Measurements from ENCODE around the gene CARMIL1.
"Not testable (repeated sequence)": the region's sequence is repeated elsewhere in the genome, so short reads cannot be mapped to it uniquely, and the experiment has no call there.

Gene CARMIL1

DNA sequence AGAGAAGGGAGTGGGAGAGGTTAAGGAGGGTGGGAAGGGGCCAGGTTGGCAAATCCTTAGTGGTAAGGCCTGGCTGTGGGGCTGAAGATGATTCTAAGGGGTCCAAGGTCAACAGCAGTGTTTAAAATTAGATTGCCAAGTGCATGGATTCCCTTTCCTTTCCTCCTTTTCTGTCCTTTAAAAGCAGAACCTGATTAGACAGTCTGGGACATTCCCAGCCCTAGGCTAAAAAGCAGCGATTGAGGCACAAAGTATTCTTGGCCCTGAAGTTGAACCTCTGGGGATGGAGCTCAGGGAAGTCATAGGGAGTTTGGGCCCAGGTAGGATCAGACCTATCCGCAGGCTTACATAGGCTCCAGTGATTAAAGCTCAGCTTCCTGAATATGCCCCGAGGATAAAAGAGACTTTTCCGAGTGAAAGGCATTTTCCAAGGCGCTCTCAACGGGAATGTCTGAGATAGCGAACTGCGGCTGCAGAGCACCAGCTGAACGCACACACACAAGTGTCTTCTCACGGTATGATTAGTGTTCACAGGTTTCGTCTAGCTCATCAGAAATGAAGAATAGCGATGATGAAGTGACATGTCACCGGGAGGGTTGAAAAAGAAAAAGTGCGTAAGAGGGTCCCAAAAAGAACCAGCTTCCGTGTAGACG lies 787 bp upstream of the CARMIL1 start:
- no peak for DNase-seq

DNA sequence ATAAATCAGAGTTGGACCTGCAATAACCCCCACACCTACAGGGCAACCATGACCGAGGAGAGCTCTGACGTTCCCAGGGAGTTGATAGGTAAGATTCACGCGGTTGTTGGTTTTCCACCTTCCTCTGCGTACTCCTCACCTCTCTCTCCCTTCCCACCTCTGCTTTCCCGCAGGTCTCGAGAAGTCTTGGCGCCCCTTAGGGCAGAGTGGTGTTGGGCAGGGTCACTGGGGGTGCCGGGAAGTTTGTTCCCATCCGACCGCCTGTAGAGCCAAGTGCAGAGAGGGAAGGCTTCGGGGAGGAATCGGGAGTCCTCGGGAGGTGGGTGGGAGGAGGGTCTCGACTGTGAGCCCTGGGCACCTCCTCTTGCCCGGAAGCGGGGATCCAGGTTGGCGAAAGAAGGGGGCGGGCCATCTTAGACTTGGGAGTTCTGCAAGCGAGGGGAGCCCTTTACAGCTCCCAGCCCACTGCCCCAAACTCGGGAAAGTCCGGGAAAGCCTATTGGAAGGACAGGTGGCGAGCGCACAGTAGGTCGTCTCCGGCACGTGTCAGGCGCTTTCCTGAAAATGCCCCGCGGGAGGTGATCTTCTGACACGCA lies 672 bp downstream of the CARMIL1 start:
- DNase-seq: no peak

DNA sequence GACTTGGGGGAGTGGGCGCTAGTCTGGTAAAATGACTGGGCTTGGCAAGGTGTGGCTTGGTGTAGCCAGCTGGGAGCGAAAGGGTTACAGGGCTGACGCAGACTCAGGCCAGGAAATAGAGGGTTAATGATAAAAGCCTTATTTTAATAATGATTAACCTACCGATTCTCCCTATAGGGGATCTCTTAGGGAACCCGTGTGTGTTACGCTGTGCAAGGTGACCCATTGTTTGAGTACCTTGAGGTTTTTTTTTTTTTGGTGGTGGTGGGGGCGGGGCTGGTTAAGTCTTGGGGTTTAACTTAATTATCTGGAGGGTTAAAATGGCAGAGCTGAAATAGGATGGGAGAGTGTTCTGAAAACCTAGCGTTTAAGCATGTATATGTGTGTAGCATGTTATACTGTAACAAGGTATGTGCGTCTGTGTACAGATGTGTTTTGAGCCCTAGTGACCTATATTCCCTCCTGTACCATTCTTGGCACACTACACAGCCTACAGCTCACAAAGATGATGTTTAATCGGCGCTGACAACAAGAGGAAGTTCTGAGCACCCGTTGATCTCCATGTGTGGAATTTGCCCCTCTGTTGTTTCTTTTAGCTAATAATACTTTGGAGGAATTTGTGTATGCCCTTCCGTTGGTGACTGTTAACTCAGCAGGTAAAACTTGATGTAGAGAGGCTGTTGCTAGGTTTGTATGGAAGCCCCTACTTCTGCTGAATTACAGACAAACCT lies 1.3 kb downstream of the CARMIL1 start:
- no peak for DNase-seq

GRCh38 chr6:25286891-25287290 lies 7.7 kb downstream of the CARMIL1 start:
- DNase-seq: no peak

GRCh38 chr6:25287941-25288340 lies 8.8 kb downstream of the CARMIL1 start:
- no peak for DNase-seq

DNA sequence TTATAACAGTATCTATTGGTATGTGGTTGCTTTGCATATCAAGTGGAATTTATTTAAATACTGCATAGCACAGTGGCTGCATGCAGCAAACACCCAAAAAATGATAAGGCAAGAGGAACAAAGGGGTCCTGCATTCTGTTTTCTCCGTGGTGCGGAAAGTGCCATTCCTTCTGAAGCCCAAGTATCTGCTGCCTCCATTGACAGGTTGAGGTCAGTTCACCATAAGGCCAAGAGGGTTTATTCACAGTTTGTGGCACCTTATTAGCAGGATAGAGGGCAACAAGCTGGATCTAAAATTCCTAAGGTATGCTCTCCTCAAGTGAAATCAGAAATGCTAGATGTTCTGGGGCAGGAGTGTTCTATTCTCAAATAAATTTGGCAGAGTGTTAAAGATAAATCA lies 9.3 kb downstream of the CARMIL1 start:
- DNase-seq: no peak

- DNase-seq: no peak
Observed at GRCh38 chr6:25290306-25291060, 11.3 kb downstream of the CARMIL1 start.

- DNase-seq: no peak
Observed at GRCh38 chr6:25292384-25292783, 13.2 kb downstream of the CARMIL1 start.

DNA sequence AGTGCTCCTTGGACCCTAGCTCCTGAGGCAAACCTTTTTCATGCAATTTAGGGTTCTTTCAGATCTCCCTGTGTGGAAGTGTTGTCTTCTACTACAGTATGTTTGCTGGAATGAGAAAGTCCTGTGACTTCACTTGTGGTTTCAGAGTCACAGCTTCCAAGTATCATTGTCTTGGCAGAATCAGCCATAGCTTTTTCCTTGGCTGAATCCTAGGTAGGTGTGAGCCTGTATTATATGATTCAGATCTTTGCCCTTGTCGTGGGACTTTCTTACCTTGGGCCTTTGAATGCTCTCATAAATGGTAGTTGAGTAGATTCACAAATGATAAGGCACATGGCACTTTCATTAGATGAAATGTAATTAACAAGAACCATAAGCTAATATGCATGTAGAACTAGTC lies 16.5 kb downstream of the CARMIL1 start:
- DNase-seq: no peak

DNA sequence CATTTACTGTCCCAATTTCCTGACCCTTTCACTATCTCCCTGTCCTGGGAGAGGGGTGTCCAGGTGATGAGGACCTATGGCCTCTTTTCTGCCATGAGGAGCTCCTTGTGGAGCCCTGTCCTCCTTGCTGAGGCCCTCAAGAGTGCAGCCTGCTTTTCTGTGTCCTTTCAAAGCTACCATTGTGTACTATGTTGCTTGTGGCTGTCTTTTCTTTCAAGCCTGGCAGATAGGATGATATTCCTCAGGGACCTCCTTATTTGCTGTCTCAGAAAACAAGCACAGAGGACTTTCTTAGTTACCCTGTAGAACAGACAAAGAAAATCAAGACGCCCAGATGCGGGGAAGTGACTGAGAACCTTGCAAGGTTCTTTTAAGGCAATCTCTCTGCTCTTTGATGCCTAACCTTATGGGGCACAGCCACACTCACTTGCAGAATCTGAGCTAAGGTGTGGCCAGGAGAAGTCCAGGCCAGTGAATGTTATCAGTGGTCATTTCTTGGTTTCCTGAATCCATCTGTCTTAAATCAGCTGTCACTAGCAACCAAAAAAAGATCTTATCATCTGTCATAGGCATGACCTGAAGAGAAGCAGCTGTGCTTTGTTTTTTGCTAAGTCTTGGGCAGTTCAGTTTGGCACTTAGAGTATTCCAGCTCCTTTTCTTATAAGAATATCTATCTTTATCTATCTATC lies 17.2 kb downstream of the CARMIL1 start:
- DNase-seq: no peak

DNA sequence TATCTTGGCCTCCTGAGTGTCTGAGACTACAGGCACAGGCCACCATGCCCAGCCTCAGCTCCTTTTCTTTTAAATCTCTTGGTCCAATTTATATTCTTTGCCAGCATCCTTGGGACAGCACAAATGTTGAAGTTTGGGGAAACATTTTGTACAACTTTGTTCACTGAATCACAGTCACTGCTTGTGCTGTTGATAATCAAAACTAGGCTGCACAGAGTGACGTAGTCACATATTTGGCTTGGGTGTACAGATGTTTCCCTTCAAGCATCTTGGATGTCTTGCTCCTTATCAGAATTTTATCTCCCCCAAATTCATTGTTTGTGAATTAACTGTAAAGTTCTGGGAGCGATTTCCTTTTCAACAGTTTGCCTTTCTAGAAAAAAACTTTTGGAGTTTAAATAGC lies 17.9 kb downstream of the CARMIL1 start:
- no peak for DNase-seq

- no peak for DNase-seq
Observed at GRCh38 chr6:25297823-25298522, 18.8 kb downstream of the CARMIL1 start.

DNA sequence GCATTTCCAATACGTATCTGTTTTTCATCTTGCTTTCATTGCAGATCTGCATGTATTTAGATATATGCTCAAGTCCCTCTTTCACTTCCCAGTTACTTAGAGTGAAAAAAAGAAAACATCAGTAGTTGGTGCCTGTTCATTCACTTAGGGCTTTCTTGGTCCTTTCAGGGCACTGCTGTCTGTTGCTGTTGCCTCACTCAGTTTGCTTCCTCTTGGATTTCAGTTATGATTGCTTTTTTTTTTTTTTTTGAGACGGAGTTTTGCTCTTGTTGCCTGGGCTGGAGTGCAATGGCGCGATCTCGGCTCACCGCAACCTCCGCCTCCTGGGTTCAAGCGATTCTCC lies 19.3 kb downstream of the CARMIL1 start:
- DNase-seq: not testable (repeated sequence)

GRCh38 chr6:25301362-25301761 lies 22.2 kb downstream of the CARMIL1 start:
- no peak for DNase-seq

DNA sequence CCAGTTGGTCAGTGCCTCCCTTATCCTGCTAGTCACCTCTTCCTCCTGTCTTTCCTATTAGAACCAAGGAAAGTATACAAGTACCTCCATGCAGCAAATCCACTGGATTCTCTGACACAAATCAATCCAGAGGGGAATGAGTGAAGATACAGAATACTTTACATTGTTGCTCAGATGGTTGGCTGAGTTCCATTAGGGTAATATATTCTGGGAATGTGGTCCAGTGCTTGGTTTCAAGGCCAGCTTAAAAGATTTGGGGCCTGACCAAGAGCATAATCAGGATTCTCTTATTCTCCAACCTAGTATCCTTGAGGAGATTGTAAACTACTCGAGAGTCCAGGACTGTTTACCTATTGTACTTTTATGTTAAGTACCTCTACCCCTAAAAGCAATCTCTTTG lies 23.0 kb downstream of the CARMIL1 start:
- DNase-seq: no peak

DNA sequence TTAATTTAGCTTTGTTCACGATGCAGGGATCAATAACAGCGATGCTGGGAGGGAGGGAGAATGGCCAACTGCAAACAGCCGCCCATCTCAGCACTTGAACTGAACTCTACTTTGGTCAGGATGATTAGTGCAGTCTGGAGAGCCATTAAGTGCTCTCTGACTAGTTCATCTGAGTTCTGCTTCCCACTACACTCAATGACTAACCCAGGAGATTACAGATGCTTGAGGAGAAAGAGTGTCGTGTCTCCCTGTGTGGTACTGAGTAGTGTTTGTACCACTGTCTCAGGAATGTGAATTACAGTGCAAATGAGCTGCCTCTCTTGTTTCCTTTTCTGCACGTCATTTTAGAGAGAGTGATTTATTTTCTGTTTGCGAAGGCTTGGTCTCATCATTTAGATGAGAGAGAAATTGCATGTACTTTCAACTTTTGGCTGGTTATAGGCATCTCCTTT lies 23.5 kb downstream of the CARMIL1 start:
- peak; percentile 98 for DNase-seq

- DNase-seq: no peak
Observed at GRCh38 chr6:25303254-25303653, 24.1 kb downstream of the CARMIL1 start.

- DNase-seq: no peak
Observed at GRCh38 chr6:25306379-25306778, 27.2 kb downstream of the CARMIL1 start.

DNA sequence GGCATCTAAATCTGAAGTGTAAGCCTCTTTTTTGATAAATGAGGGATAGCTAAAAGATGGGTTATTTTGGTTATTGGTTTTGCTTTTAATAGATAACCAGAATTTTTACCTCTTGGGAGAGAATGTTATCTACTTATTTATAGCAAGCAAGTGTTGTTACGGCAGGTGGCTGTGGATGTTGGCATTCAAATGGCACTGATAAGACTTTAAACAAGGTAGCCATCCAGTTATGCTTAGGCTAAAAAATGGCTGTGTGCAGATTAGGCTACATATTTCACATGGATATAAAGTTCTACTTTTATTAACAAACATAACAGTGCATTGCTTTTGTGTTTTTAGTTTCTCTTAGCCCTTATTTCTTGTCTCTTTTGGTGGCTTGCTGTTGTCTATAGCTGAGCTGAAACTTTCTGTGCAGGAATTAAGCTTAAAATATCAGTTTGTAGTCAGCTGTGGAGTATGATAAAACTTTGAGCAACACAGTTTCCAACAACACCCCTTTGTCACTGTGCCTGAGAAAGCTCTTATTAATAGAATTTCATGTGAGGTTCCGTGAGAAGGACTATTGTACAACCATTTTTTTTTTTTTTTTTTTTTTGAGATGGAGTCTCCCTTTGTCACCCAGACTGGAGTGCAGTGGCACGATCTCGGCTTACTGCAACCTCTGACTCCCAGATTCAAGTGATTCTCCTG lies 28.8 kb downstream of the CARMIL1 start:
- no peak for DNase-seq

GRCh38 chr6:25309886-25310285 lies 30.7 kb downstream of the CARMIL1 start:
- no peak for DNase-seq

- no peak for DNase-seq
Observed at GRCh38 chr6:25311331-25311840, 32.2 kb downstream of the CARMIL1 start.
